ENCODE data around the gene LSS.

Gene LSS

DNA sequence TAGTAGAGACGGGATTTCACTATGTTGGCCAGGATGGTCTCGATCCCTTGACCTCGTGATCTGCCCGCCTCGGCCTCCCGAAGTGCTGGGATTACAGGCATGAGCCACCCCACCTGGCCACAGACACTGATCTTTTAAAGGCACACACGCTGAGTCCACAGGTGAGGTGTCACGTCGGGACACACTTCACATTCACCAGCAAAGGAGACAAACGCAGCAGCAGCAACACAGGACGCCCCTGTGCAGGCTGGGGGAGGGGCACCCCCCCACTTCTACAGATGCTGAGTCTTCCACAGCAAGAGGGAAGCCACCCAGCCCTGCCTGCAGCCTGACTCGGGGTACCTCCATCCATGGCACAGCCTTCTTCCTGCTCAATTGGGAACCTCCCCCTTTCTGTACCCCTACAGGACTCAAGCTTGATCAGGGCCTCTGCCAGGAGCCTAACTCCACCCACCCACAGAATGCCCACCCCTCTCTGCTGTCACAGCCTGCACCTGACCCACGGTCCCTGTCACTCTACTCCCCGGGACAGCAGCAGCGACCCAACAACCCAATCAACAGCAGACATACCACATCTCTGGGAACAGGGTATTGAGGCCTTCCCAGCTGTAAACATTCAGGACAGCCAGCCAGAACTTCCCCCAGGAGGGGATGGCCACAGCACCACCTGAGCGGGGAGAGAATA lies 9.5 kb downstream of the LSS start:
- no peak for DNase-seq (ENCODE audit: low read depth, low spot score)

DNA sequence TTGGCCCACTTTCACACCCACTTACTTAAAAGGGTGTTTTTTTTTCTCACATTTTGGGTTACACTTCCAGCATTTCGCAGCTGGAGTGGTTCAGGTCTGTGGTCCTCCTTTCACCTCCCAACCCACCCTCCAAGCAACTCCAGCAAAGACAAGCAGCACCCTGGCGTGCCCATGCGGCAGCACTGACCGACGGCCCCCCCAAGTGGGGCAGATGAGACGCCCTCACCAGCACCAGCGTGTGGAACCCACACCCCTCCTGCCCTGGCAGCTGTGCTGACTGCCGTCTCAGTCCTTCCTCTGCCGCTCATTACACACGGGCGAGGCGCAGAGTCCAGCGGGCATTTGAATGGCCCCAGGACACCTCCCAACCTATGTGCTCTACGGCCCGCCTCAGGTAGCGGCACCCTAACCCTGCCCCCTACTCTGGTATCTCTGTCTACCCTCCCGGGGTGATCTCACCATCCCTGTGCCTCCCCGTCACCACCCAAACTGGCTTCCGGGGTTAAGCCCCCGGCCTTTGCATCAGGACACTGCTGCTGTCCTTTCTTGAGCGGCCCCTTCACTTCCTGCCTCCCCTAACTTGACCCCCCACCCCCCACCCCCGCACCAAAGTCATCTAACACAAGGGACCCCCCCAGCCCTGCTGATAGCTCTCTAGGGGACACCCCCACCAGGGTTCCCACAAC lies 10.9 kb downstream of the LSS start:
- no peak for DNase-seq (ENCODE audit: low read depth, low spot score)

DNA sequence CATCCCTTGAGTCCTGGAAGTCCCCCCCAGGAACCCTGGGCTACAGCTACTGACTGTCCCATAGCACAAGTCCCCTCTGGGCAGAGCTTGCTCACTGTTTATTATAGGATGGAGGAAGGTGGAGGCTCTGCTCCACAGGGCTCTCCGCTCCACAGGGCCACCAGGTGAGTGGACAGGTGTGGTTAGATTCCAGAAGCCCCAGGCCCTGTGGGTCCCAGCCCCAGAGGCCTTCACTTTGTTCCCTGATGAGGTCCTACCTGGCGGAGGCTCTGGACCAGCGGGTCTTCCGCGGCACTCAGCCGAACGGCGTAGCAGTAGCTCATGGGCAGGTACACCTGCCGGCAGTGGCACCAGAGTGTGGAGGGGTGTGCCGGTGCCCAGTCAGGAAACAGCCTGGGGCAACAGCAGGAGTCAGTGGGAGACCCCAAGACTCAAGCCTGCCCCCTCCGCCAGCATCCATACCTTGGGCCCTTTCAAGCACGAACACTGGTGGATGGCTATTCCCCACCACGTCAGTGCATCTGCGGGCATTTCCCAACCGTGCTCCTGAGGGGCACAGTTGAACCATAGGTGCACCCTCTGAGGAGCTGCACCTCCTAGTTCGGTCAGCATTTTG lies 12.3 kb downstream of the LSS start:
- no peak for DNase-seq (ENCODE audit: low read depth, low spot score)

DNA sequence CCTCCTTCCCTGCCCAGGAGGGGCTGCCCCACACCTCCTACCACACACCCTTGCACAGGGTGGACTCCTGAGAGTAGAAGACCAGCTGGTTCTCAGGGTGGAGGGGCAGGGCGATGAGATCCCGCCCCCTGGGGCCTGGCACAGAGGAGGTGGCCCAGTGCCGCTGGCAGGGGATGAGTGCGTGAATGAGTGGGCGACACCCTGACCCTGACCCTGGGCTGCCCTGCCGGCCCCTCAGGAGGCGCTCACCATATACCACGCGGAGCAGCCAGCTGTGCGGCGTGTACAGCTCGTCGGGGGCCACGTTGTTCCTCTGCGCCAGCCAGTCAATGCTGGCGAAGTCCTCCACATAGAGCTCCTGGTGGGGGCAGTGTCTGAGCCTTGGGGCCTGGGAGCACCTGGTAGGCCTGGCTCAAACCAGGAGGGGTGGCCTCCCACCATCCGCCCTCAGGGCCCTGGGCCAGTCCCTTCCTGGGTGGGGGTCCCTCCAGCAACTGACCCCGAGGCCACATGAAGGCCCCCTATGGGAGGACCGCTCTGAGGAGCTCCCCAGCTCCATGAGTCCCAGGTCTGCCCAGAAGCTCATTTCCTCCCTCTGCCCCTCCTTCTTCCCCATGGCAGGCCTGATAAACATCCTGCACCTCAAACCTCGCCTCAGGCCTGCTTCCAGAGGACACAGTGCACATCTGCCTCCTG lies 13.0 kb downstream of the LSS start:
- DNase-seq (ENCODE audit: low read depth, low spot score): no peak

DNA sequence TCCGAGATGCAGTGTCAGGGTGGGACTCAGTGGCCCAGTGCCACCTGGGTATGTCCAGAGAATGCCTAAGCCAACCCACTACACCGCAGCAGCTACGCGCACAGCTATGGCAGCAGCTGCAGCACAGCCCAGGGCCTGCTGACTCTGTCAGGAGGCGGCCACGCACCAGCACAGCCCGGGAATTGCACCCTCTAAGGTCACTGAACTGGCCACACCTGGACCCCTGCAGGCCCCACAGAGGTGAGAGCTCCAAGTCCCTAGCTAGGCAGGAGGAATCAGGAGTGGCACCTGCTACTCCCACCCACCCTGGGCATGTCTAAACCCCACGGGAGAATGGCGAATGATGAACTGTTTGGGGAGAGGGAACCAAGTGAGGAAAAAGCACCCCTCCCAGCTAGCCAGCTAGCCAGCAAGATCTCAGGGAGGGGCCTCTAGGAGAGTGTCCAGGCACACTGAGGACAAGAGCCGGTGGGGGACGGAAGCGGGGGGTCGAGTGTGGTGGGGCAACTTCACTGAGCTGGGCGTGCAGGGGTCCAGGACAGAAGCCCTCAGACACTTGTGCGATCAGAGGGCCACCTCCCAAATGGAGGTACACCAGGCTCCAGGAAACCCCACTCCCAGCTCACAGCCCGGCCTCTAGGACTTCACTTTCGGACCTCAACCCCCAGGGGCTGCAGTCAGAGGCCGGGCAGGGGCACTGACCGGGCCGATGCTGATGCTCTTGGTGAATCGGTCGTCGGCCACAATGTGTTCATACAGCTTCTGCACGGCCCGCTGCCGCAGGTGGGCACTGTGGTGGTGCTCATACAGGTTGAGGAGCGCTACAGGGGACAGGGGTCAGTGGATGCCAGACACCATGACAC lies 13.9 kb downstream of the LSS start:
- no peak for DNase-seq (ENCODE audit: low read depth, low spot score)

DNA sequence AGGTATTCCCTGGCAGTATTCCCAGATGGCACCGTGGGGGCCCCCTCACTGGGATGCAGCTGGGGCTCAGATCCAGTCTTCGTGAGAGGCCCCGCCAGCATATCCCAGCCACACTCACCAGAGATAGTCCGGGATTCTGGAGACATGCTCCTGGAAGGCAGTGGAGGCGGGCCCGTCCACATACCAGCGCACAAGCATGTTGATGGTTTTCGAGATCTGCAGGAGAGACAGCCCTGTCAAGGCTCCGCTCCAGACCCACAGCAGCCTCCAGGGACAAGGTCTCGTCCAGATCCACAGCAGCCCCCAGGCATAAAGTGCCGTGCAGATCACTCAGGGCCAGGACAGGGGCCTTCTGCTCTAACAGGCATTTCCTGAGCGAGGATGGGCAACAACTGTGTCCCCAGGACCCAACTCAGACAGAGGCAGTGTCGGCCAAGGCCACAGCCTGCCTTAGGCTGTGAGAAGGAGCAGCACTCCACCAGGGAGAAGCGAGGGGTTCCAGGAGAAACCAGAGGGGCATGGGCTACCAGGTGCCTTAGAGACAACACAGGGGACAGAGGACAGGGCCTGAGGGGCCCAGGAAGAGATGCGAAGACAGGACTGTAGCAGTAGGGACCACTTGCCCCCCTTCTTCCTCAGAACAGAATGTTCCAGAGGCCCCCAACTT lies 14.8 kb downstream of the LSS start:
- no peak for DNase-seq (ENCODE audit: low read depth, low spot score)

DNA sequence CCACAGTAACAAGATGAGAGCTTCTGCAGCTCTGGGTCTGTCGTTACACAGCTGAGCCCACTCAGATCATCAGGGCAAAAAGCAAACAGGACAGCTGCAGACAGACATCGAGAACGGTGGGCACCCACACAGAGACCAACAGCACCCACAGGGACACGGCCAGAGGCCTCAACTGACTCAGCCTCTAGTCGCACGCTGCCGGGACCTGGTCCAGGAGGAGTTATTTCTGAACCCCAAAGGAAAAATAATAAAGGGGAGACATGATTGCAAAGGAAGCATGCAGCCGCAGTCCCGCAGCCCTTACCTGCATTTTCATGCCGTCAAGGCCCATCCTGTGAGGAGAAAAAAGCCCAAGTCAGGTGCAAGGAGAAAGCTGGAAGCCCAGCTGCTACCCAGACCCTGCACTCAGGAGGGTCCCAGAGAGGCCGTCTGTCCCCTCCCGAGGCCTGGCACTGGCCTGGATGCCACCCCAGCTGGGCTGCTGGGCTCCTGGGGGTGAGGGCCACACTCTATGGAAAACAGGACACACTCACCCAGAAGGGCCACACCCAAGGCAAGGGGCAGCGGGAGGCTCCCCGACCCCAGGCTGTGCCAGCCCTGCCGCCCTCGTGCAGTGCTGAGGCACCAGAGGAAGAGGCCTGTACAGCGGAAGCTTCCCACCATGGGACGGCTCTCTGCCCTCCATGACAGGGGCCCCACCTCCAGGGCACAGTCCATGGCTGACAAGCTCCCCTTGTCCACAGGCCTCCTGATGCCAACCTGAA lies 15.7 kb downstream of the LSS start:
- DNase-seq (ENCODE audit: low read depth, low spot score): no peak

DNA sequence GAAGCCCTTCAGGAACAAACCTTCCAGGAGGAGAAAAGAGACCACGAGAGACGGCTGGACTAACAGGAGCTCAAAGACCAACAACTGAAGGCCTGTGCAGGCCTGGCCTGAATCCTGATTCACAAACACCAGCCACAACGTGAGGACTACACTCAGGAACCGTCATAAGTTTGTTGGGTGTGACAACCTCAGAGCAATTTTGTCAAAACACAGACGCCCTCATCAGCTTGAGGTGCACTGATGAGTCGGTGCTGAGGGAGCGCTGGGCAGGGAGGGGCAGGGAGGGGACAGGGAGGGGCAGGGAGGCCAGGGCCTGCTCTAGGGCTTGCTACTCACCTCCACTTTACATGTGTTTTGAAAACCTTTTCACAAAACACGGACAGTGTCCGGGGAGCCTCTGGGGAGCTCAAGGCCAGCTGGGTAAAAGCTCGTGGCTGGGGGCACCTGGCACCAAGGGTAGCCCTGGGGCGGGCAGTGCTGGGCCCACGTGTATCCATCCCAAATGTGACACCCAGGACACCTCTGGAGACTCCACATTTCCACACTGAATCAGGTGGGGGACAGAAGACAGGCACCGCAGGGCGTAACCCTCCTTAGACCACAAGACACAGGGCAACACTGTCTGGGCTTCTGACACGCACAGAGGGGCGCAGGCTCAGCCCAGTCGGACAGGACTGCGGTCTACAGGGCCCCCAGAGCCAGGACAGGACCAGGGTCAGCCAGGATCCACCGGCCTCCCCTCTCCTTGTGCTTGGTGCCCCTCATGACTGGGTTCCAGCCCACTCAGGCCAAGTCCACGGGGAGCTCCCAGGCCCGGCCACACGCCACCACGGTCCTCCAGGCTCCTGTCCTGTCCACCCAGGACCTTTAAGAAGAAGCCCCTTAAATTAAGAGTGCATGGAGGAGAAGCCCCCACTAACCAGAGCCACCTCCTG lies 16.5 kb downstream of the LSS start:
- DNase-seq (ENCODE audit: low read depth, low spot score): no peak

DNA sequence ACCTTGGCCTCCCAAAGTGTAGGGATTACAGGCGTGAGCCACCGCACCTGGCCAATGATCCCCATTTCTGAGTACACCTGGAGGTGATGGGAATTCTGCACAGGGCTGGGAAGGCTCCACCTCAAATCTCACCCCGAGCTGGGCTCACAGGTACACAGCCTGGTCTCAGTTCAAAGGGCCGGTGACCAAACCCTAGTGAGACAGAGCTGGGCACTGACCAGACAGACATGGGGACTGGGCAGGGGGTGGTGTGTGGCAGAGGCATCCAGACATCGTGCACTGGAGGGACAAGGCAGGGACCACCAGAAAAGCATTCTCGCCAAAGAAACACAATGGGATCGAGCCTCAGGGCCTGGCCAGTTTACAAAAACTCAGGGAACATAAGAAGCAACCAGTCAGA lies 17.2 kb downstream of the LSS start:
- DNase-seq (ENCODE audit: low read depth, low spot score): no peak

DNA sequence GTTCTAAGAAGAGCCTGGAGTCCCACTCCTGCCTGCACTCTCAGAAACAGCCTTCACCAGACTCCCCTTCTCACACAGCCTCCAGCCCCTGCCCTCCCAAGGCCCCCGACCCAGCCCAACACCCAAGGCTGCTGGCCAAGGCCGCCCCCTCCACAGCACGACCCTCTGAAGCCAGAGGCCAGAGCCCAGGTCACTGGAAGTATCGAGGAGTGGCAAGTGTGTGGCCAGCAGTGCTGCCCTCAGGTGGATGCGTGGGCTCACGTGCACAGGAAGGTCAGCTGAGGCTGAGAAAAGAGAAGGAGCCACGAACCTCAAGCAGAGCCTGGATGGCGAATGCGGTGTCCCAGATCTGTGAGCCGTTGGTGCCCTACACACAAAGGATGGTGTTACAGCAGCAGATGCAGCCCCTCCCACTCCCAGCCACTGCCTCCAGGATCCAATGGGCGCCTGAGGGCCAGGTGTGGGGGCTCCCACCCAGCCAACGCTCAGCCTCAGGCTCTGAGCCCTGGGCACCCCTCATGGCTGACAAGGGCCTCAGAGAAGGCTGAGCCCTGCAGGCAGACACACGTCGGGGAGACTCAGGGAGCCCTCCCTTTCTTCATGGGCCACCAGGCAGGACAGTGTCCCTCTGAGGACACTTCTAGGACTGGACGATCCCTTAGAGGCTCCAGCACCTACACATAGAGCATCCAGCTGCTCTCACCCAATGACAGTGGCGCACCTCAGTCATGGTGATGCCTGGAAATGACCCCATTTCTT lies 18.0 kb downstream of the LSS start:
- DNase-seq (ENCODE audit: low read depth, low spot score): no peak

DNA sequence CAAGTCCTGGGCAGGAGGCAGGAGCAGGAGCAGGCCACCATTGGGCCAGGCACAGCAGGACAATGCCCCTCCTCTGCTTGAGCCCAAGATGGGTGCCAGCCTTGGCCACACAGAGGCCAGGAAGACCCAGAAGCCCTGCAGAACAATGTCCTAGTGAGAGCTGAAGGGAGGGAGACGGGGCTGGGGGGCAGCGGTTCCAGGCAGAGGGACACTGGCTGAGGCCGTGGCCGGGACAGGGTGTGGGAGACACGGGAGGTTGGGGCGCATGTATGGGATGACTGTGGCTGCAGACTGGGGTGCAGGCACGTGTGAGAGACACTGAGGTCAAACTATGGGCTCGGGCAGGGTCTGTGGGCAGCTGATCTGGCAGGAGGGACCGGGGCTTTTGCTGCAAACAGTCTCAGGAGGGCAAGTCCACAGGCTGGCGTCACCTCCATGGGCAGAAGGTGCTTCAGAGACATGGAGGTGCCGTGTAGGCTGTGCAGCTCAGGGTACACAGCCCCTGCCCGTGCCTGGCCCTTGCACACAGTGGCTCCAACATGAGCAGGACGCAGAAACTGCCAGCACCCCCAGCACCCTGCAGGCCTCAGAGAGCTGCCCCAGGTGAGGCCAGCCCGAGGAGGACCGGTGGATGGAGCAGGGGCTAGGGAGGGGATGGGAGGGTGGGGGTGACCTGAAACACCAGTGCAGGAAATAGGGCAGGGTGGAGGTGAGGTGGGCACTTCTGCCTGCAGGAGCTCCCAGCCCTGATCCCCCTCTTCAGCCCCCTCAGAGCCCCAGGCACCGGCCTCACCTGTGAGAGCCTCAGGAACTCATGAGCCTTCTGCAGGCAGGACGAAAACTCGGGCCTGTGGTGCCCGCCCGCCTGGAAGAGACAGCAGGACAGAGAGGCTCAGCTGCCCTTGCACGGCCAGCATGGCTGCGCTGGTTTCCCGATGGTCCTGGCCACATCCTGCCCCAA lies 19.5 kb downstream of the LSS start:
- no peak for DNase-seq (ENCODE audit: low read depth, low spot score)

DNA sequence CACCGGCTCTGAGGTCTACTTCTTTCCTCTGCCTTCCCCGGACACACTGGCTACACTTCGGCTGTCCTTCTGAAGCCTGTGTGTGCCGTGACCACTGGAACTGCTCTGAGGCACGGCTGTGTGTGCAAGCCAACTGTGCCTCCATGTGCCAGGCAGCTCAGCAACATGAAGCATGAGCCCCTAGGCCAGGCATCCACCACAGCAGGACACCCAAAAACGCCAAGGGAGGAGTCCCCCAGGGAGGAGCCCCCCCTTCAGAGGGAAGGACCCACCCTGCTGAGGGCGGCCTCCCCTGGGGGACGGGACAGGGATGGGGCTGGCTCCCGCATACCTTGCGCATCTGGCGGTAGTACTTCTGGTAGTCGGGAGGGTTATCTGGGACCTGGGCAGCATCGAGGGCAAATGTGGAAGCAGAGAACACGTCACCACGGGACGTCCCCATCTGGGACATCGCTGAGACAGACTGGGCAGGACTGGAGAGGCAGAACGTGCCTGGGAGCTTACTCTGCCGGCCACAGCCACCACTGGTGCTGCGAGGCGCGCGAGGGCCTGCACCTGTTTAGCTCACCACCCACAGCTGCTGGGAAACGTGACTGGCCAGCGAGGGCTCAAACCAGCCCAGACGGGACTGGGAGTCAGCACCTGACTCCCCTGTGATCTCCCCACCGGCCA lies 20.5 kb downstream of the LSS start:
- DNase-seq (ENCODE audit: low read depth, low spot score): no peak

DNA sequence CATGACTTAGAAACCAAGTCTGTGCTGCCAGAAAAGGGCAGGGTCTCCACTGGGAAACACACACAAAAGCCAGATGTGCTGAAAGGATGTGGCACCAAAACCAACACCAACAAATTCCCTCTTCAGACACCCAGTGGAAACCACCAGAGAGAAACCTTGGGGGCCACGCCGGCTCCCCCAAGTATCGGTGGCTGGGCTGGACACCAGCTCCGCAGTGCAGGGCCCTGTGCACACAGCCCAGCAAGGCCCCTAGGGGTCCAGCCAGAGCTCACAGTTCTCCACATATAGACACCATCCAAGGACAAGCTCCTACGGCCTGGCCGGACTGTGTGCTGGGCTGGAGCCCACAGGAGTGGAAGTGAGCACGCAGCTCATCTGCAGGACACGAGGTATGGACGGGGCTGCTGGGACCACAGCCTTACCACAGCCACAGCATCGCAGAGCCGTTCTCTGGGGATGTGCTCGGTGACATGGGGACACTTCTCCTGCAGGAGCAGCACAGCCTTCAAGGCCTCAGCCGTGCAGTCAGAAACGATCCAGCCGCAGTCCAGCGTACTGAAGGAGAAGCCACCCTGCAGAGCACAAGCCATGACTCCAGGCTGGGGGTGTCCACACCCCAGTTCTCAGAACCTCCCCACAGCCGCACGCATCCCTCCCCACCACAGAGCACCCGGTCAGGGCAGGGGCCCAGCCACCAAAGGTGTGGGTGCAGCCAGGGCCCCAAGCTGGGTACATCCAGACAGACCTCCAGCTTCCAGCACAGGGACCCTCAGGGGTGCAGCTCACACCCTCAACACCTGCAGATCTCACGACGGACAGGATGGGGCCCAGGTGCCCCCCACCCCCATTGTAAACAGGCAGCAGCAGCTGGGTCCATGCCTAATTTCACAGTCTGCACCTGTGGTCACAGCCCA lies 21.3 kb downstream of the LSS start:
- no peak for DNase-seq (ENCODE audit: low read depth, low spot score)

DNA sequence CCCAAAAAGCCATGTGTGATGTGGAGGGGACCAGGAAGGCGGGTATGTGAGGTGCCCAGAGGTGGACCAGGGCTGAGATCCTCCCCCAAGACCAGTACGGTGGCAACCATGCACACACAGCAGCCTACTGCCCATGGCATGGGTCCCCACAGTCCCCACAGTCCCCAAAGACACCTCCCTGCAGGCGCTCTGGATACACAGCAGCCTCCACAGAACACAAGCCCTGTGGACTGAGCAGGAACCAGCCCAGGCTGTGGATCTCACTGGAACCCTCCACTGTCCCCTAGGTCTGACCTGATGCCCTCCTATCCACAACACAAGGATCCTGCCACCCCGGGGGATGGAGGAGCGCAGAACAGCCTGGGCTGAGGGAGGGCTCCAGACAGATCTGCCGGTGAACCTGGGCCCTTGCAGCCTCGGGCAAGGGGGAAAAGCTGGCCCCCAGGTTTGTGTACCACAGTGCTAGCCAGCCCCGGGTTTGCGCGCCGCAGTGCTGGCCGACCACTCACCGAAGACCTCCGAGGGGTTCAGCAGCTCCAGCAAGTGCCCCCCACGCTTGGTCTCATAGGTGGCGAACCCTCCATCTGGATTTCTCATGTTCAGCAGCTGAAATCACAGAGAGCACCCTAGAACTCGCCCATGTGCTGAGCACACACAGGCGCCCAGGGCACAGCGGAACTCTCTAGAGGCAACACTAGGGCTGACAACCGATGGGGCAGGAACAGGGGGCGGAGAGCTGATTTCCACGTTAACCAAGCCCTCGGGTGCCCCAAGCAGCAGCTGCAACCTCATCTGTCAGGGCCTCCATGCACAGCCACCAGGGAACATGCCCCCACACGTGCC lies 22.2 kb downstream of the LSS start:
- DNase-seq (ENCODE audit: low read depth, low spot score): no peak

DNA sequence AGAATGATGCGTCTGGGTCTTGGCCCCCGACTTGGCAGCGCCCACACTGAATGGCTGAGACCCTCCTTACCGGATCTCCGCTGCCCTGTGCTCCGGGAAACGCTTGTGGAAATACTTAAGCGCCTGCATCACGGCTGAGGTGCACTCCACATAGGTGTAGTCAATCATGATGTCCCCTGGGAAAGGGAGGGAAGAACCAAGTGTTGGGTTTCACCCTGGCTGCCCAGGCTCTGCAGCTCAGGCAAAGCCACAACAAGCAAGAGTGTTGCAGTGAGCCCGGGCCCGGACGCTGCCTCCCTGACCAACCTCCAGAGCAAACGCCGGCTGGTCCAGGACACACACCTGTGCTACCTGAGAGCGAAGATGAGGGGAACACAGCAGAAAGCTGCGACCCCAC lies 22.8 kb downstream of the LSS start:
- no peak for DNase-seq (ENCODE audit: low read depth, low spot score)
